Hepatocyte (in vitro differentiated cells): ENCODE data around the gene IL17F. TPM values are rescaled to one million over a fixed set of nuclear protein-coding genes. Genes with fewer than 3 reads are reported as not detected.

ENCODE experiments used
- DNase-seq: peaks from one replicate; pipeline ENCODE4 v3.0.0-alpha.2; 2016; ENCODE audit warnings: low spot score
- H2AFZ ChIP-seq: fragments of 200-600 bp; sonication (generic); 2 replicates; pipeline ENCODE4 v1.6.0; 2016; ENCODE audit warnings: antibody characterized with exemption, mild to moderate bottlenecking
- H3K27ac ChIP-seq: fragments of 200-600 bp; sonication (generic); 2 replicates; pipeline ENCODE4 v1.5.1; 2016; ENCODE audit warnings: mild to moderate bottlenecking
- H3K27me3 ChIP-seq: fragments of 200-600 bp; sonication (generic); 2 replicates; pipeline ENCODE4 v1.6.1; 2016
- H3K36me3 ChIP-seq: fragments of 200-600 bp; sonication (generic); replicated peaks from 2 replicates; pipeline ENCODE4 v1.5.1; 2016; ENCODE audit warnings: low read depth; ENCODE audit not compliant: insufficient read depth
- H3K4me1 ChIP-seq: fragments of 200-600 bp; sonication (generic); 2 replicates; pipeline ENCODE4 v1.5.1; 2016; ENCODE audit warnings: mild to moderate bottlenecking, moderate library complexity; ENCODE audit not compliant: insufficient read depth
- H3K4me2 ChIP-seq: fragments of 200-600 bp; sonication (generic); 2 replicates; pipeline ENCODE4 v1.6.0; 2016
- H3K4me3 ChIP-seq: fragments of 200-600 bp; sonication (generic); 2 replicates; pipeline ENCODE4 v1.5.1; 2016; ENCODE audit warnings: mild to moderate bottlenecking
- H3K79me2 ChIP-seq: fragments of 200-600 bp; sonication (generic); 2 replicates; pipeline ENCODE4 v1.6.0; 2017; ENCODE audit warnings: mild to moderate bottlenecking
- H3K9me2 ChIP-seq: fragments of 200-600 bp; sonication (generic); replicated peaks from 2 replicates; pipeline ENCODE4 v1.6.0; 2017; ENCODE audit warnings: mild to moderate bottlenecking; ENCODE audit not compliant: insufficient read depth
- H3K9me3 ChIP-seq: fragments of 200-600 bp; sonication (generic); 2 replicates; pipeline ENCODE4 v1.5.1; 2016; ENCODE audit warnings: low read depth, mild to moderate bottlenecking
- H4K20me1 ChIP-seq: fragments of 200-600 bp; sonication (generic); 2 replicates; pipeline ENCODE4 v1.6.0; 2016; ENCODE audit warnings: mild to moderate bottlenecking; ENCODE audit not compliant: insufficient read depth, poor library complexity, severe bottlenecking
- CTCF ChIP-seq: fragments of 200-600 bp; sonication (generic); IDR thresholded peaks from 2 replicates; pipeline ENCODE4 v1.5.1; 2016; ENCODE audit warnings: antibody characterized with exemption, mild to moderate bottlenecking; ENCODE audit not compliant: poor library complexity
- EZH2 ChIP-seq: fragments of 200-600 bp; sonication (generic); IDR thresholded peaks from 2 replicates; pipeline ENCODE4 v1.6.1; 2016; ENCODE audit warnings: antibody characterized with exemption, mild to moderate bottlenecking, borderline replicate concordance
- EZH2phosphoT487 ChIP-seq: fragments of 200-600 bp; sonication (generic); IDR thresholded peaks from one replicate; pipeline ENCODE4 v1.6.1; 2018; ENCODE audit warnings: antibody characterized with exemption, mild to moderate bottlenecking, low read depth, moderate library complexity; ENCODE audit not compliant: unreplicated experiment, severe bottlenecking
- WGBS: methylation state at CpG from one replicate; pipeline ENCODE4 v1.1.6; 2016; ENCODE audit warnings: low lambda C conversion rate; ENCODE audit errors: missing lambda C conversion rate; 5-methylcytosine and 5-hydroxymethylcytosine counted together
- polyA plus RNA-seq: library from polyadenylated mRNA; unstranded; fragments of >200 nt; fragmentation: Nextera tagmentation; extraction: Ambion mirVana; gene quantifications from 2 replicates; pipeline ENCODE4 v1.2.1, GENCODE V29; 2016
- total RNA-seq: library from RNA; depleted of rRNA; stranded (reverse); fragments of >200 nt; gene quantifications from 2 replicates; pipeline ENCODE4 v1.2.3, GENCODE V29; 2014

IL17F gene
- total and polyA plus RNA-seq, 2 experiments from 2014 or later: not detected

DNA sequence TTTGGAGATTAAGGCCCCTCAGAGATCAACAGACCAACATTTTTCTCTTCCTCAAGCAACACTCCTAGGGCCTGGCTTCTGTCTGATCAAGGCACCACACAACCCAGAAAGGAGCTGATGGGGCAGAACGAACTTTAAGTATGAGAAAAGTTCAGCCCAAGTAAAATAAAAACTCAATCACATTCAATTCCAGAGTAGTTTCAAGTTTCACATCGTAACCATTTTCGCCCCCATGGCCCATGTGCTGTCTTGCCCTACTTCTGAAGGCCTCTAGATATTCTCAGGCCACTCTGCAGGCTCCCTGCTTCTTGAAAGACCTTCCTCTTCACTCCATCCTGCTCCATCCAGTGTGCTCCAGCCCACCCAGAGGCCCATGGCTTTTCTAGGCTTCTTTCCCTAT lies 53.9 kb downstream of the IL17F start:
- no peak for DNase-seq
- H4K20me1 ChIP-seq: no peaks in the 10 kb centered on the region
- no peak for TF ChIP-seq EZH2phosphoT487
- no peak for TF ChIP-seq CTCF
- TF ChIP-seq EZH2: no peak
- no peaks in the 10 kb centered on the region for H3K9me3 ChIP-seq
- no peak overlapping the region for H3K4me3 ChIP-seq
- no peaks in the 10 kb centered on the region for H3K27me3 ChIP-seq
- H3K27ac ChIP-seq: no peak overlapping the region
- no peaks in the 10 kb centered on the region for H3K79me2 ChIP-seq
- no peak overlapping the region for H3K4me2 ChIP-seq
- no peak overlapping the region for H2AFZ ChIP-seq
- H3K36me3 ChIP-seq: no peaks in the 10 kb centered on the region
- 82% methylated on average over 3 of the region's 3 CpGs for WGBS
- H3K4me1 ChIP-seq: no peaks in the 10 kb centered on the region
- no peaks in the 10 kb centered on the region for H3K9me2 ChIP-seq

GRCh38 chr6:52189974-52190373 lies 54.3 kb downstream of the IL17F start:
- no peak overlapping the region for H2AFZ ChIP-seq
- no peak overlapping the region for H3K4me3 ChIP-seq
- DNase-seq: no peak
- WGBS: 84% methylated on average over 2 of the region's 2 CpGs
- H3K4me2 ChIP-seq: no peak overlapping the region
- no peak overlapping the region for H3K27ac ChIP-seq
- no peaks in the 10 kb centered on the region for H3K9me2 ChIP-seq
- H3K79me2 ChIP-seq: no peaks in the 10 kb centered on the region
- no peaks in the 10 kb centered on the region for H3K36me3 ChIP-seq
- no peaks in the 10 kb centered on the region for H3K4me1 ChIP-seq
- H3K9me3 ChIP-seq: no peaks in the 10 kb centered on the region
- no peaks in the 10 kb centered on the region for H4K20me1 ChIP-seq
- no peaks in the 10 kb centered on the region for H3K27me3 ChIP-seq
- TF ChIP-seq EZH2 (no peak), EZH2phosphoT487 (no peak), CTCF (no peak)

DNA sequence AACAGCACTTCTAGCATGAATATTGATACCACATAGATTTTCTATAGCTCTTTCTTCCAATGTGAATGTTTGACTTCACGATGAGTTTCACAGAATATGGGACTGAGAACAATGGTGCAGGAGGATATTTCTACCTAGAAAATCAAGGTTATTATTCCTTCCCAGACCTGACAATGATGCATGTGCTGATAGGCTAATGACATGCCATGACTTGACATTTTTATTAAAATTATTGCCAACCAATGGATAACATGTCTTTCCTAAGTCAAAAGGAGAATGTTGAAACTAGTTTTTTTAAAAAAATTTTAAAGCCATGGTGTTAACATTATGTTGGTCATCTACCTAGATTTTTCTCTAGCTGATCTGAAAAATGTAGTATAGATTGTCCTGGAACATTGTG lies 57.2 kb downstream of the IL17F start:
- H3K4me3 ChIP-seq: no peak overlapping the region
- no peaks in the 10 kb centered on the region for H3K79me2 ChIP-seq
- H3K9me2 ChIP-seq: no peaks in the 10 kb centered on the region
- H4K20me1 ChIP-seq: no peaks in the 10 kb centered on the region
- no peak overlapping the region for H2AFZ ChIP-seq
- no peaks in the 10 kb centered on the region for H3K9me3 ChIP-seq
- H3K27ac ChIP-seq: no peak overlapping the region
- DNase-seq: no peak
- H3K4me2 ChIP-seq: no peak overlapping the region
- TF ChIP-seq CTCF (no peak), EZH2 (no peak), EZH2phosphoT487 (no peak)
- no peaks in the 10 kb centered on the region for H3K4me1 ChIP-seq
- H3K36me3 ChIP-seq: no peaks in the 10 kb centered on the region
- WGBS: 90% methylated on average over 1 of the region's 1 CpG
- H3K27me3 ChIP-seq: no peaks in the 10 kb centered on the region

Other genes with a start within 250 kb of the IL17F start
- gene PKHD1, start 156.9 kb downstream of the IL17F start, total RNA-seq: 3.3 TPM in 2 replicates
- 0.47 and 1.0 TPM in 2 replicates for gene PKHD1, start 156.9 kb downstream of the IL17F start, polyA plus RNA-seq
- gene IL17A, start 58.1 kb downstream of the IL17F start, total RNA-seq: not detected in 2 replicates
- not detected in 2 replicates for gene IL17A, start 58.1 kb downstream of the IL17F start, polyA plus RNA-seq
- 36.4 and 40.7 TPM in 2 replicates for gene MCM3, start 40.2 kb upstream of the IL17F start, total RNA-seq
- 32.6 and 33.8 TPM in 2 replicates for gene MCM3, start 40.2 kb upstream of the IL17F start, polyA plus RNA-seq
- 34.0 and 36.9 TPM in 2 replicates for gene PAQR8, start 117.7 kb upstream of the IL17F start, total RNA-seq
- gene PAQR8, start 117.7 kb upstream of the IL17F start, polyA plus RNA-seq: 20.3 and 20.8 TPM in 2 replicates
- gene EFHC1, start 175.8 kb upstream of the IL17F start, total RNA-seq: 12.2 and 17.4 TPM in 2 replicates
- 18.3 and 18.8 TPM in 2 replicates for gene EFHC1, start 175.8 kb upstream of the IL17F start, polyA plus RNA-seq